ENCODE data around the gene SIK3. TPM values are rescaled to one million over a fixed set of nuclear protein-coding genes. Genes with fewer than 3 reads are reported as not detected.

Gene SIK3
- total RNA-seq, 1 experiment from 2014 or later: 31.4 TPM

DNA sequence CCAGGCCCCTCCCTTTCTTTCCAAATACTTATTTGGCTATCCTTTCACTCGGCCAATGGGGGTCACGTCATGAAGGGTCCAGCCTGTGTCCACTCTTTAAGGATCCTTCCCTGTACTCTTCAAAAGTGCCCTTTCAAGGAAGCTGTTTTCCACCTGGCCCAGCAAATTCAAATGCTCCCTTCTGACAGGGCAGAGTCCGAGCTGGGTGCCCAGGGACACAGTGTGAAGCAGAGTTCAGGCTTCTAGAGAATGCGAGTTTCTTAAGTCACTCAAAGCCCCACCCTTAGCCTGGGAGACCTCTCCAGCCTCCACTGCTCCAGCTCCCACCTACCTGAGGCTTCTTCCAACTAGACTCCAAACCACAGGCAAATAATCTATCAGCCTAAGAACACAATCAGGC lies 255.3 kb downstream of the SIK3 start:
- Mint-ChIP-seq H3K27ac (peak overlapping the region in 1 of 3 experiments; percentile 61; a peak in 1 of 7 replicates), H3K4me1 (peaks cover 21 to 22% of the 10 kb centered on the region in 2 experiments), H3K4me3 (no peak overlapping the region), H3K36me3 (ENCODE audit: insufficient read depth in 1 of 3, low read depth in 3 of 3) (peaks cover 9 to 45% (median 44%) of the 10 kb centered on the region in 3 experiments; a peak in 5 of 7 replicates), H3K9me3 (no peaks in the 10 kb centered on the region), H3K27me3 (ENCODE audit: low read depth) (no peaks in the 10 kb centered on the region)
- Histone ChIP-seq H3T11ph (ENCODE audit: low read length) (no peak overlapping the region), H3K27me3 (ENCODE audit: insufficient read depth, low read length) (no peaks in the 10 kb centered on the region), H2BK5ac (ENCODE audit: insufficient read length, low read length) (no peak overlapping the region), H4K8ac (replicated peaks; ENCODE audit: insufficient read length, low read depth, low read length) (no peak overlapping the region), H2BK120ac (ENCODE audit: low read depth, low read length, poor library complexity, severe bottlenecking) (no peak overlapping the region), H2AFZ (ENCODE audit: low read length) (no peak overlapping the region), H3K23me2 (ENCODE audit: insufficient read length, low read depth, low read length, poor library complexity, severe bottlenecking) (no peaks in the 10 kb centered on the region), H3K4me1 (ENCODE audit: insufficient read depth, low read length) (no peaks in the 10 kb centered on the region), H3K4me2 (ENCODE audit: insufficient read depth, insufficient read length, low read length) (no peak overlapping the region), H4K5ac (ENCODE audit: insufficient read length, low read depth, low read length) (no peak overlapping the region), H3K79me1 (ENCODE audit: insufficient read depth, low read depth, low read length, poor library complexity, severe bottlenecking) (no peaks in the 10 kb centered on the region), H3K9ac (ENCODE audit: extremely low read depth, insufficient read length, low read length) (no peak overlapping the region), H2BK12ac (ENCODE audit: insufficient read length, low read depth, low read length) (no peak overlapping the region), H3K79me2 (ENCODE audit: insufficient read depth, low read length) (no peaks in the 10 kb centered on the region), H2AK5ac (ENCODE audit: insufficient read length, low read length) (no peak overlapping the region), H3K9me3 (ENCODE audit: control insufficient read depth, low read depth, low read length) (no peaks in the 10 kb centered on the region), H3K18ac (ENCODE audit: insufficient read length, low read depth, low read length) (no peak overlapping the region), H2BK20ac (ENCODE audit: low read depth, low read length, poor library complexity, severe bottlenecking) (no peak overlapping the region), H4K20me1 (ENCODE audit: control insufficient read depth, insufficient read depth, insufficient read length) (no peaks in the 10 kb centered on the region), H3K27ac (ENCODE audit: insufficient read length, low read depth, low read length) (no peak overlapping the region), H3K4ac (ENCODE audit: low read depth, low read length) (no peak overlapping the region), H3K14ac (ENCODE audit: insufficient read depth, low read length) (no peak overlapping the region), H3K23ac (ENCODE audit: insufficient read length, low read depth, low read length) (no peak overlapping the region), H3K56ac (ENCODE audit: insufficient read length, low read depth, low read length) (no peak overlapping the region), H2BK15ac (ENCODE audit: low read depth, low read length) (no peak overlapping the region), H4K91ac (ENCODE audit: insufficient read length, low read depth, low read length) (no peak overlapping the region)
- TF ChIP-seq, protein P1, sequence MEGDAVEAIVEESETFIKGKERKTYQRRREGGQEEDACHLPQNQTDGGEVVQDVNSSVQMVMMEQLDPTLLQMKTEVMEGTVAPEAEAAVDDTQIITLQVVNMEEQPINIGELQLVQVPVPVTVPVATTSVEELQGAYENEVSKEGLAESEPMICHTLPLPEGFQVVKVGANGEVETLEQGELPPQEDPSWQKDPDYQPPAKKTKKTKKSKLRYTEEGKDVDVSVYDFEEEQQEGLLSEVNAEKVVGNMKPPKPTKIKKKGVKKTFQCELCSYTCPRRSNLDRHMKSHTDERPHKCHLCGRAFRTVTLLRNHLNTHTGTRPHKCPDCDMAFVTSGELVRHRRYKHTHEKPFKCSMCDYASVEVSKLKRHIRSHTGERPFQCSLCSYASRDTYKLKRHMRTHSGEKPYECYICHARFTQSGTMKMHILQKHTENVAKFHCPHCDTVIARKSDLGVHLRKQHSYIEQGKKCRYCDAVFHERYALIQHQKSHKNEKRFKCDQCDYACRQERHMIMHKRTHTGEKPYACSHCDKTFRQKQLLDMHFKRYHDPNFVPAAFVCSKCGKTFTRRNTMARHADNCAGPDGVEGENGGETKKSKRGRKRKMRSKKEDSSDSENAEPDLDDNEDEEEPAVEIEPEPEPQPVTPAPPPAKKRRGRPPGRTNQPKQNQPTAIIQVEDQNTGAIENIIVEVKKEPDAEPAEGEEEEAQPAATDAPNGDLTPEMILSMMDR (conservative IDR thresholded peaks at IDR 0.05): no peak
- DNase-seq: no peak
- WGBS (ENCODE audit: extremely low coverage, insufficient read length, low lambda C conversion rate): no CpG with 5 or more reads among the region's 4 CpGs
